Neural crest cell (in vitro differentiated cells): ENCODE measurements around the gene ADGRV1. TPM values are rescaled to one million over a fixed set of nuclear protein-coding genes. Genes with fewer than 3 reads are reported as not detected.

ENCODE experiments used
- DNase-seq: peaks from one replicate; pipeline ENCODE4 v3.0.0; 2021; ENCODE audit warnings: low read depth, mixed read lengths, low spot score
- H3K27ac Mint-ChIP-seq: one replicate; pipeline ENCODE4 v1.8.0; 2021; ENCODE audit warnings: mild to moderate bottlenecking, mixed read lengths; ENCODE audit not compliant: unreplicated experiment
- H3K27me3 Mint-ChIP-seq: 2 replicates; pipeline ENCODE4 v1.8.0; 2021; ENCODE audit warnings: low read depth, mild to moderate bottlenecking, mixed read lengths
- H3K36me3 Mint-ChIP-seq: 2 replicates; pipeline ENCODE4 v1.8.0; 2021; ENCODE audit warnings: low read depth, mild to moderate bottlenecking, mixed read lengths
- H3K4me1 Mint-ChIP-seq: 2 replicates; pipeline ENCODE4 v1.8.0; 2021; ENCODE audit warnings: mixed read lengths
- H3K4me3 Mint-ChIP-seq: one replicate; pipeline ENCODE4 v1.8.0; 2021; ENCODE audit warnings: mild to moderate bottlenecking, mixed read lengths
- H3K9me3 Mint-ChIP-seq: 2 replicates; pipeline ENCODE4 v1.8.0; 2021; ENCODE audit warnings: mixed read lengths
- total RNA-seq: library from RNA; stranded (reverse); gene quantifications from 2 replicates; pipeline ENCODE4 v1.2.1, GENCODE V29; 2021
- TF ChIP-seq, protein P1 (sequence below): fragments of 200-600 bp; sonication (generic); conservative IDR thresholded peaks from 2 replicates; pipeline ENCODE4 v1.5.0; 2021; ENCODE audit warnings: antibody characterized with exemption, mild to moderate bottlenecking

The ADGRV1 gene
- total RNA-seq, 1 donor from 2014 or later = 43.4 TPM

DNA sequence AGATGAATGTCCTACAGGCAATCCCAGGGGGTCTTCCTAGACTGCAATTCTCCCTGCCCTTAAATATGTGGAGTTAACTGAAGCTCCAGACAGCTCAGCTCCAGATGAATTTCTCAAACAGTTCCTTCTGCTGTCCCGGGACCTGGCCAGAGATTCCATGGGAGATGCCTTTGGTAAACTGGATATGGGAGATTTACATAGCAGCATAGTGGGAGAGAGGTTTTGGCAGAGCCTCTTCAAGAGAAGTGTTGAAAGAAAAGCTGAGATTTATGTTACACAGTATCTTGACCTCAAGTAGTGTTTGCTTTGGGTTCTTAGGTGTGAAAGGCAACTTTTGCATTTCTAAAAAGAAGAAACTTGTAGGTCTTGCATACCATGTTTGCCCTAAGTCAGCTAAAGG, 459.6 kb downstream of the ADGRV1 start:
- peaks cover 18% of the 10 kb centered on the region for H3K36me3 Mint-ChIP-seq
- no peak overlapping the region for H3K27ac Mint-ChIP-seq
- H3K9me3 Mint-ChIP-seq = peaks cover 6% of the 10 kb centered on the region
- no peaks in the 10 kb centered on the region for H3K4me1 Mint-ChIP-seq
- no peak overlapping the region for H3K4me3 Mint-ChIP-seq
- TF ChIP-seq, protein P1, sequence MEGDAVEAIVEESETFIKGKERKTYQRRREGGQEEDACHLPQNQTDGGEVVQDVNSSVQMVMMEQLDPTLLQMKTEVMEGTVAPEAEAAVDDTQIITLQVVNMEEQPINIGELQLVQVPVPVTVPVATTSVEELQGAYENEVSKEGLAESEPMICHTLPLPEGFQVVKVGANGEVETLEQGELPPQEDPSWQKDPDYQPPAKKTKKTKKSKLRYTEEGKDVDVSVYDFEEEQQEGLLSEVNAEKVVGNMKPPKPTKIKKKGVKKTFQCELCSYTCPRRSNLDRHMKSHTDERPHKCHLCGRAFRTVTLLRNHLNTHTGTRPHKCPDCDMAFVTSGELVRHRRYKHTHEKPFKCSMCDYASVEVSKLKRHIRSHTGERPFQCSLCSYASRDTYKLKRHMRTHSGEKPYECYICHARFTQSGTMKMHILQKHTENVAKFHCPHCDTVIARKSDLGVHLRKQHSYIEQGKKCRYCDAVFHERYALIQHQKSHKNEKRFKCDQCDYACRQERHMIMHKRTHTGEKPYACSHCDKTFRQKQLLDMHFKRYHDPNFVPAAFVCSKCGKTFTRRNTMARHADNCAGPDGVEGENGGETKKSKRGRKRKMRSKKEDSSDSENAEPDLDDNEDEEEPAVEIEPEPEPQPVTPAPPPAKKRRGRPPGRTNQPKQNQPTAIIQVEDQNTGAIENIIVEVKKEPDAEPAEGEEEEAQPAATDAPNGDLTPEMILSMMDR = no peak
- H3K27me3 Mint-ChIP-seq = no peaks in the 10 kb centered on the region
- no peak for DNase-seq

DNA sequence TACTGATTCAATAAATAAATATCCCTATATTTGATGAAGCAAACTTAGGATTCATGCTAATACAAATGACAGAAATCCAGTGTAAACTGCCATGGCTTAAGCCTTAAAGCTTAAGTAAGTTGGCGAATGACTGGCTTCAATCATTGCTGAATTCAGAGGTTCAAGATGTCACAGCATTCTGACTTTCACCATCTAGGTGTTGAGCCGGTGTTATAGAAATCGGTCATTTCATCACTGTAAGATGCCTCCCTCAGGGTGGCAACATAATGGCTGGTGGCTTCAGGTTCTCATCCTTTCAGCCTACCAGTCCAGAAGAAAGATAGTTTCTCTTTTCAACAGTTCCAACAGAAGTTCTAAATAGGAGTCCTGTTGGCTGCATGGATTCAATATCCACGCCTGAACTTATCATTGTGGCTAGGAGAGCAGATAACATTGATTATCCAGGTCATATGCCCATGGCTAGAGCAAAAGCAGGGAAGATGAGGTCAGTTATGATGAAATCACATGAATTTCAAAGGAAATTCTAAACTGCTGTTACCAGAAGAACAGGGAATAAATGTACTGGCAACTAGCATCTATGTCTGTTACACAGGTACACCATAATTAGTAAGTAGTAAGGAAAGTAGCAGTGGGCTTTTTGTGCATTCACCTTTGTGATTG, 460.2 kb downstream of the ADGRV1 start:
- H3K4me1 Mint-ChIP-seq = peaks cover under 1% of the 10 kb centered on the region
- DNase-seq = no peak
- no peak overlapping the region for H3K4me3 Mint-ChIP-seq
- peaks cover 6% of the 10 kb centered on the region for H3K9me3 Mint-ChIP-seq
- TF ChIP-seq, protein P1 = no peak
- H3K27me3 Mint-ChIP-seq = no peaks in the 10 kb centered on the region
- H3K27ac Mint-ChIP-seq = no peak overlapping the region
- H3K36me3 Mint-ChIP-seq = peaks cover 16% of the 10 kb centered on the region

DNA sequence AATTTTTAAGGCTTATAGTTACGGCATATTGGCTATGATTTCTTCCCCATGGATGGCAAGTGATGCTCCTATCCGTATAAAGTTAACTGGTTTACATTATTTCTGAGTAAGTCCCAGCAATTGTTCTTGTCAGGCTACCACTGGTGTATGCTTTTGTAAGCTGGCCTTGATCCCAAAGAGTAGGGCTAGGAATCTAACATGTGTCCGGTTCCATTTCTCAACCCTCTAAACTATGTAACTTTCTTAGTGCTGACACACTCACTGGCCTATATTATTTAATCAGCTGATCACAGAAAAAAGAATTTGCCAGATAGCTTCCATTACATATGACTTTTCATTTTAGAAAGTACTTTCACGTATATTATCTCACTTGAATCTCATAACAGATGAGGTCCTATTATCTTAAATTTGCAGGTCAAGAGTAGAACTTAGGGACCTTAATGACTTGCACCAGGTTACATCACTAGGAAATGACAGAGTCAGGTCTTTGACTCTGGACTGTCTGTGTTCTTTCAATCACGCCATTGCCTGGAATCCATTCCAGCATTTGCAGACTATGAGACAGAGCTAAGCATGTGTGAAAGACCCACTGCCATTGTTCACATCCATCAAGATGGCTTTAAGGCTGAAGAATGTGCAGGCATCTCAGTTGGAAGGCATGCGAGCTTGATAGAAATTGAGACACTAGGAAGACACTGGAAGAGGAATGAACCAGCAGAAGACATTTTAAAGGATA, 461.6 kb downstream of the ADGRV1 start:
- Mint-ChIP-seq H3K27me3 (no peaks in the 10 kb centered on the region), H3K27ac (no peak overlapping the region), H3K9me3 (peaks cover 4% of the 10 kb centered on the region), H3K4me1 (peaks cover 11% of the 10 kb centered on the region), H3K36me3 (peaks cover 6% of the 10 kb centered on the region), H3K4me3 (no peak overlapping the region)
- no peak for DNase-seq
- TF ChIP-seq, protein P1 = no peak

DNA sequence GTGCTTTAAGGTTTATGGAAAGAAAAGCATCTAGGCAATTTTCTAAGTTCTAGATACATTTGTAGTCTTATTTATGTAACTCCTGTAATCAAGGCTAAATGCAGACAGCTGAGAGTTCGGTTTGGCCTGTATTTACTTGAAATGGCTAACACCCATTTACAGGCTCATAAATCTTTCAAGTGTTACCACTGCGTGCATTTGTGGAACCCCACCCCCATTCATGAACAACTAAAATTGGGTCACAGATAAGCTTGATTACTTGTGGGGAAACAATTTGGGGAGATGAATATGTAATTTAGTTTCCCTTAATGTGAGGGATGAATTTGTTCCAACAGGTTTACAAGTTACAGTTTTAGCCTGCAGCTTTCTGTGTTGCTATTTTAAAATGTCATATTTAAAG, 463.9 kb downstream of the ADGRV1 start:
- H3K36me3 Mint-ChIP-seq = no peaks in the 10 kb centered on the region
- no peaks in the 10 kb centered on the region for H3K9me3 Mint-ChIP-seq
- no peak overlapping the region for H3K4me3 Mint-ChIP-seq
- no peak for DNase-seq
- TF ChIP-seq, protein P1 = no peak
- no peak overlapping the region for H3K27ac Mint-ChIP-seq
- H3K4me1 Mint-ChIP-seq = peaks cover 18% of the 10 kb centered on the region
- H3K27me3 Mint-ChIP-seq = no peaks in the 10 kb centered on the region

DNA sequence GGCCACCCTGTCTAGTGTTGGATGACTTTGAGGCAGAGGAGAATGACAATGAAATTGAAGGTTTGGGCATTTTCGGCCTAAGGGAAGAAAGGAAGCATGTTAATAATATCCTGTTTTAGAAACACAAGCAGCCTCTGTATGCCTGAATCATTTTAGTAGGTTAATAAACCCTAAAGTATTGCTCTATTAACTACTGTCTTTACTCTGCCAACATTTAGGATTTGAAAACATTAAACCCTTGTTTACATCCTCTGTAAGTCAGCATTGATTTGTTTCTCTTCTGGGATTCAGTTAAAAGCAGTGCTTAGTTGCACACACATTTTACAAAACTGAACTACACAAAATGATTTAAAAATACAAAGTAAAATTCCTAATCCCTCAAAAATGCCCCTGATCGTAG, 465.6 kb downstream of the ADGRV1 start:
- no peak overlapping the region for H3K27ac Mint-ChIP-seq
- no peaks in the 10 kb centered on the region for H3K27me3 Mint-ChIP-seq
- no peak overlapping the region for H3K4me3 Mint-ChIP-seq
- TF ChIP-seq, protein P1 = no peak
- no peaks in the 10 kb centered on the region for H3K36me3 Mint-ChIP-seq
- DNase-seq = no peak
- H3K9me3 Mint-ChIP-seq = no peaks in the 10 kb centered on the region
- H3K4me1 Mint-ChIP-seq = peaks cover 29% of the 10 kb centered on the region
